Aorta (tissue), 5 donors: ENCODE measurements around the gene DDX23. TPM values are rescaled to one million over a fixed set of nuclear protein-coding genes. Genes with fewer than 3 reads are reported as not detected.

Experiments
- ATAC-seq: fragments of 200-7000 bp; cut with Tn5 transposase; one replicate; pipeline ENCODE4 v1.9.1; 2022; ENCODE audit warnings: moderate library complexity; ENCODE audit not compliant: low FRiP score
- DNase-seq, 2 donors: peaks; one replicate each; pipeline ENCODE4 v3.0.0-alpha.2; 2020
- H3K27ac ChIP-seq, 2 donors: one replicate each; pipeline ENCODE4 v1.5.1; 2013; ENCODE audit warnings: low read length in 2 of 2, mild to moderate bottlenecking in 2 of 2, moderate library complexity in 2 of 2, control low read depth in 1 of 2, inconsistent platforms in 1 of 2, low read depth in 1 of 2
- H3K27me3 ChIP-seq, 2 donors: one replicate each; pipeline ENCODE4 v1.6.1; 2013; ENCODE audit warnings: control low read depth in 1 of 2, low read length in 1 of 2, mild to moderate bottlenecking in 1 of 2, moderate library complexity in 1 of 2; ENCODE audit not compliant: insufficient read depth in 2 of 2, control insufficient read depth in 1 of 2
- H3K36me3 ChIP-seq, 2 donors: one replicate each; pipeline ENCODE4 v1.6.1; 2013; ENCODE audit warnings: control low read depth in 1 of 2, low read length in 1 of 2, mild to moderate bottlenecking in 1 of 2; ENCODE audit not compliant: insufficient read depth in 2 of 2, control insufficient read depth in 1 of 2
- H3K4me1 ChIP-seq, 2 donors: one replicate each; pipeline ENCODE4 v1.6.1; 2013; ENCODE audit warnings: low read length in 2 of 2, control low read depth in 1 of 2, mild to moderate bottlenecking in 1 of 2, moderate library complexity in 1 of 2; ENCODE audit not compliant: insufficient read depth in 2 of 2, control insufficient read depth in 1 of 2
- H3K4me3 ChIP-seq, 2 donors: one replicate each; pipeline ENCODE4 v1.5.1; 2013; ENCODE audit warnings: low read length in 2 of 2, control low read depth in 1 of 2, mild to moderate bottlenecking in 1 of 2
- H3K9me3 ChIP-seq: one replicate; pipeline ENCODE4 v1.6.1; 2013; ENCODE audit warnings: mild to moderate bottlenecking, low read length; ENCODE audit not compliant: control insufficient read depth
- WGBS, 2 donors: extraction: QIAGEN DNeasy Blood & Tissue Kit; methylation state at CpG; one replicate each; pipeline ENCODE4 v1.1.7; 2013; 5-methylcytosine and 5-hydroxymethylcytosine counted together
- intact Hi-C, 2 donors: fragments of 100-400 bp; cut with DNase I; formaldehyde crosslinking; loops; one replicate each; pipeline versions ENCODE4 v1.14.2 to v1.15.0; 2022
- polyA plus RNA-seq, 2 donors: library from polyadenylated mRNA; stranded (reverse); fragments of 200-250 nt; gene quantifications; one replicate each; pipeline ENCODE4 v1.2.3, GENCODE V29; 2013
- total RNA-seq, 2 donors: library from RNA; stranded (reverse); fragmentation: NEBNext Ultra II Directional; extraction: Animal tissue kit (Norgen Biotek cat#: 25700); gene quantifications; one replicate each; pipeline ENCODE4 v1.2.1, GENCODE V29; 2021
- donor health status: healthy with polysubstance abuse.
- donor health status: Bipolar disorder and iron deficiency.
- donor health status: DM: no; HTN: no; CAD: no.
- donor health status: DM: no; HTN: no; CAD: no.
- donor health status: DM: yes; HTN: yes; CAD: no.

Gene DDX23
- total and polyA plus RNA-seq, 4 donors, result 25.9 to 77.2 (median 50.2) TPM

GRCh38 chr12:48800457-48800856 lies 51.5 kb downstream of the DDX23 start:
- H3K4me1 ChIP-seq, result no peaks in the 10 kb centered on the region
- H3K27me3 ChIP-seq, result no peaks in the 10 kb centered on the region
- no peaks in the 10 kb centered on the region for H3K9me3 ChIP-seq
- ATAC-seq (no peak), DNase-seq (no peak)
- 77 to 85% methylated on average over 14 of the region's 14 CpGs for WGBS, 2 donors
- H3K27ac ChIP-seq, result no peak overlapping the region
- no peak overlapping the region for H3K4me3 ChIP-seq
- intact Hi-C loops, result no loop called here
- H3K36me3 ChIP-seq, result no peaks in the 10 kb centered on the region

- no peaks in the 10 kb centered on the region for H3K27me3 ChIP-seq
- no peaks in the 10 kb centered on the region for H3K4me1 ChIP-seq
- H3K36me3 ChIP-seq, result no peaks in the 10 kb centered on the region
- no peak overlapping the region for H3K27ac ChIP-seq
- 87 to 90% methylated on average over 3 of the region's 3 CpGs for WGBS, 2 donors
- no peak overlapping the region for H3K4me3 ChIP-seq
- ATAC-seq (no peak), DNase-seq (no peak)
- H3K9me3 ChIP-seq, result no peaks in the 10 kb centered on the region
- intact Hi-C loops, result loop anchor here (1.0 to 2.0 kb wide), 2 partner anchors 44 kb away; no protein-coding TSS in a partner anchor
Observed at GRCh38 chr12:48796976-48797375, 55.0 kb downstream of the DDX23 start.

GRCh38 chr12:48795550-48796455 lies 56.2 kb downstream of the DDX23 start:
- ATAC-seq, result peak; percentile 91
- no peak overlapping the region for H3K4me3 ChIP-seq
- WGBS, 2 donors, result 20 to 23% methylated on average over 12 of the region's 12 CpGs
- no peak overlapping the region for H3K27ac ChIP-seq
- no peaks in the 10 kb centered on the region for H3K9me3 ChIP-seq
- H3K27me3 ChIP-seq, result no peaks in the 10 kb centered on the region
- intact Hi-C loops, result loop anchor here (1.0 to 2.0 kb wide), 2 partner anchors 43 kb away; no protein-coding TSS in a partner anchor
- no peaks in the 10 kb centered on the region for H3K4me1 ChIP-seq
- no peaks in the 10 kb centered on the region for H3K36me3 ChIP-seq
- DNase-seq, result peak in 1 of 2 donors; percentile 72

GRCh38 chr12:48794870-48795269 lies 57.1 kb downstream of the DDX23 start:
- no peak for DNase-seq
- ATAC-seq, result no peak
- no peaks in the 10 kb centered on the region for H3K36me3 ChIP-seq
- WGBS, 2 donors, result 88 to 94% methylated on average over 3 of the region's 3 CpGs
- H3K27me3 ChIP-seq, result no peaks in the 10 kb centered on the region
- no peak overlapping the region for H3K27ac ChIP-seq
- intact Hi-C loops, result no loop called here
- no peak overlapping the region for H3K4me3 ChIP-seq
- no peaks in the 10 kb centered on the region for H3K4me1 ChIP-seq
- no peaks in the 10 kb centered on the region for H3K9me3 ChIP-seq

- no peaks in the 10 kb centered on the region for H3K4me1 ChIP-seq
- 93 to 94% methylated on average over 3 of the region's 3 CpGs for WGBS, 2 donors
- H3K27ac ChIP-seq, result no peak overlapping the region
- H3K27me3 ChIP-seq, result no peaks in the 10 kb centered on the region
- no peak for DNase-seq
- no peaks in the 10 kb centered on the region for H3K9me3 ChIP-seq
- intact Hi-C loops, result no loop called here
- H3K4me3 ChIP-seq, result no peak overlapping the region
- ATAC-seq, result no peak
- H3K36me3 ChIP-seq, result no peaks in the 10 kb centered on the region
Observed at GRCh38 chr12:48793696-48794095, 58.3 kb downstream of the DDX23 start.

GRCh38 chr12:48789858-48790326 lies 62.1 kb downstream of the DDX23 start:
- no peaks in the 10 kb centered on the region for H3K36me3 ChIP-seq
- DNase-seq (no peak), ATAC-seq (no peak)
- H3K9me3 ChIP-seq, result no peaks in the 10 kb centered on the region
- WGBS, 2 donors, result 11 to 14% methylated on average over 4 of the region's 4 CpGs
- H3K4me1 ChIP-seq, result no peaks in the 10 kb centered on the region
- no peaks in the 10 kb centered on the region for H3K27me3 ChIP-seq
- H3K27ac ChIP-seq, result no peak overlapping the region
- H3K4me3 ChIP-seq, result peak overlapping the region; percentile 93 to 98
- intact Hi-C loops, result no loop called here

GRCh38 chr12:48788854-48789775 lies 62.8 kb downstream of the DDX23 start, which contains the start of gene ADCY6:
Gene ADCY6 (minus strand): TSS chr12:48789089. CDS start chr12:48783434, 5,655 bp downstream.
- no peaks in the 10 kb centered on the region for H3K36me3 ChIP-seq
- ATAC-seq (peak; percentile 85), DNase-seq (peak; percentile 86 to 93)
- H3K9me3 ChIP-seq, result no peaks in the 10 kb centered on the region
- H3K4me3 ChIP-seq, result peak within 1 kb of the TSS; percentile 93 to 98
- WGBS, 2 donors, result 1% methylated on average over 64 to 86 of the region's 86 CpGs
- intact Hi-C loops, result no loop called here
- H3K4me1 ChIP-seq, result no peaks in the 10 kb centered on the region
- H3K27me3 ChIP-seq, result no peaks in the 10 kb centered on the region
- H3K27ac ChIP-seq, result peak within 1 kb of the TSS; percentile 88 to 92

- WGBS, 2 donors, result 0% methylated on average over 21 to 25 of the region's 25 CpGs
- Histone ChIP-seq H3K9me3 (no peaks in the 10 kb centered on the region), H3K4me3 (peak overlapping the region; percentile 93 to 98), H3K4me1 (no peaks in the 10 kb centered on the region), H3K27ac (peak overlapping the region; percentile 88 to 92), H3K27me3 (no peaks in the 10 kb centered on the region), H3K36me3 (no peaks in the 10 kb centered on the region)
- intact Hi-C loops, result no loop called here
- ATAC-seq (peak; percentile 19), DNase-seq (no peak)
Observed at GRCh38 chr12:48788524-48788853, 63.5 kb downstream of the DDX23 start.
